Ishikawa (cell line): ENCODE results near the gene GDF2.

Experiments
- CEBPB ChIP-seq: IDR thresholded peaks from 2 replicates; pipeline ENCODE4 v1.6.1; 2012
- CREB1 ChIP-seq: IDR thresholded peaks from 2 replicates; pipeline ENCODE4 v1.6.1; 2012; ENCODE audit warnings: low read depth
- EP300 ChIP-seq: IDR thresholded peaks from 2 replicates; pipeline ENCODE4 v1.6.1; 2012; ENCODE audit warnings: borderline replicate concordance
- FOXM1 ChIP-seq: IDR thresholded peaks from 2 replicates; pipeline ENCODE4 v1.6.1; 2012; ENCODE audit warnings: low read depth, borderline replicate concordance
- NFIC ChIP-seq: IDR thresholded peaks from 2 replicates; pipeline ENCODE4 v1.6.1; 2012
- RAD21 ChIP-seq: IDR thresholded peaks from 2 replicates; pipeline ENCODE4 v1.6.1; 2012; ENCODE audit warnings: low read depth
- TAF1 ChIP-seq: IDR thresholded peaks from 2 replicates; pipeline ENCODE4 v1.6.1; 2012; ENCODE audit warnings: low read depth, mild to moderate bottlenecking
- TCF12 ChIP-seq: IDR thresholded peaks from 2 replicates; pipeline ENCODE4 v1.6.1; 2012; ENCODE audit warnings: low read depth
- TEAD4 ChIP-seq: IDR thresholded peaks from 2 replicates; pipeline ENCODE4 v1.6.1; 2012
- ZBTB7A ChIP-seq: IDR thresholded peaks from 2 replicates; pipeline ENCODE4 v1.6.1; 2012; ENCODE audit warnings: low read depth
- TF ChIP-seq, protein P1 (sequence below): IDR thresholded peaks from 2 replicates; pipeline ENCODE4 v1.6.1; 2012; ENCODE audit warnings: low read depth, mild to moderate bottlenecking
- TF ChIP-seq, protein P2 (sequence below): IDR thresholded peaks from 2 replicates; pipeline ENCODE4 v1.6.1; 2012
- TF ChIP-seq, protein P3 (sequence below): IDR thresholded peaks from 2 replicates; pipeline ENCODE4 v1.6.1; 2012

DNA sequence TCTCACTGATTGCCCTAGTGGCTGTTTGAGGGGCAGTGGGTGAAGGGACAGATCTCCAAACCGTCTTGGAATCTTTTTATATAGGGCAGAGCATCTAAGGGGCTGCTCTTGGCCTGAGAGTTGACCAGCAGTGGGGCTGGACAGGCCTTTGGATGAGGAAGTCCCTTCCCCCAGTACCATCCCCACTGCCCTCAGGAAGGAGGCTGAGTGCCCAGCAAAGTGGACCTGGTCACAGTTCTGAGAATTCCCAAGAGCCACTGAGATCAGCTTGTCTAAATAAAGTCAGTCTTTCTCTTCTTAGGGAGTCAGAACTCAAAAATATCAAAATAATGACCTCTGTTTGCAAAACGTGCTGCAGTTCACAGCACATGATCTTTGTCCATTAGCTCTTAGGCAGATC is 16.7 kb upstream of the GDF2 start:
- TF ChIP-seq EP300 (no peak), ZBTB7A (no peak), TAF1 (no peak), TEAD4 (no peak), RAD21 (no peak), FOXM1 (no peak), TCF12 (no peak), CREB1 (no peak), CEBPB (no peak), NFIC (no peak)
- TF ChIP-seq, protein P1, sequence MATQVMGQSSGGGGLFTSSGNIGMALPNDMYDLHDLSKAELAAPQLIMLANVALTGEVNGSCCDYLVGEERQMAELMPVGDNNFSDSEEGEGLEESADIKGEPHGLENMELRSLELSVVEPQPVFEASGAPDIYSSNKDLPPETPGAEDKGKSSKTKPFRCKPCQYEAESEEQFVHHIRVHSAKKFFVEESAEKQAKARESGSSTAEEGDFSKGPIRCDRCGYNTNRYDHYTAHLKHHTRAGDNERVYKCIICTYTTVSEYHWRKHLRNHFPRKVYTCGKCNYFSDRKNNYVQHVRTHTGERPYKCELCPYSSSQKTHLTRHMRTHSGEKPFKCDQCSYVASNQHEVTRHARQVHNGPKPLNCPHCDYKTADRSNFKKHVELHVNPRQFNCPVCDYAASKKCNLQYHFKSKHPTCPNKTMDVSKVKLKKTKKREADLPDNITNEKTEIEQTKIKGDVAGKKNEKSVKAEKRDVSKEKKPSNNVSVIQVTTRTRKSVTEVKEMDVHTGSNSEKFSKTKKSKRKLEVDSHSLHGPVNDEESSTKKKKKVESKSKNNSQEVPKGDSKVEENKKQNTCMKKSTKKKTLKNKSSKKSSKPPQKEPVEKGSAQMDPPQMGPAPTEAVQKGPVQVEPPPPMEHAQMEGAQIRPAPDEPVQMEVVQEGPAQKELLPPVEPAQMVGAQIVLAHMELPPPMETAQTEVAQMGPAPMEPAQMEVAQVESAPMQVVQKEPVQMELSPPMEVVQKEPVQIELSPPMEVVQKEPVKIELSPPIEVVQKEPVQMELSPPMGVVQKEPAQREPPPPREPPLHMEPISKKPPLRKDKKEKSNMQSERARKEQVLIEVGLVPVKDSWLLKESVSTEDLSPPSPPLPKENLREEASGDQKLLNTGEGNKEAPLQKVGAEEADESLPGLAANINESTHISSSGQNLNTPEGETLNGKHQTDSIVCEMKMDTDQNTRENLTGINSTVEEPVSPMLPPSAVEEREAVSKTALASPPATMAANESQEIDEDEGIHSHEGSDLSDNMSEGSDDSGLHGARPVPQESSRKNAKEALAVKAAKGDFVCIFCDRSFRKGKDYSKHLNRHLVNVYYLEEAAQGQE, result no peak
- TF ChIP-seq, protein P2, sequence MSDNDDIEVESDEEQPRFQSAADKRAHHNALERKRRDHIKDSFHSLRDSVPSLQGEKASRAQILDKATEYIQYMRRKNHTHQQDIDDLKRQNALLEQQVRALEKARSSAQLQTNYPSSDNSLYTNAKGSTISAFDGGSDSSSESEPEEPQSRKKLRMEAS, result no peak
- TF ChIP-seq, protein P3, sequence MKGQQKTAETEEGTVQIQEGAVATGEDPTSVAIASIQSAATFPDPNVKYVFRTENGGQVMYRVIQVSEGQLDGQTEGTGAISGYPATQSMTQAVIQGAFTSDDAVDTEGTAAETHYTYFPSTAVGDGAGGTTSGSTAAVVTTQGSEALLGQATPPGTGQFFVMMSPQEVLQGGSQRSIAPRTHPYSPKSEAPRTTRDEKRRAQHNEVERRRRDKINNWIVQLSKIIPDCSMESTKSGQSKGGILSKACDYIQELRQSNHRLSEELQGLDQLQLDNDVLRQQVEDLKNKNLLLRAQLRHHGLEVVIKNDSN, result no peak
